Thyroid gland (tissue), 4 donors: Measurements from ENCODE around the gene OLA1.

Source experiments
- CTCF ChIP-seq, 6 experiments: fragments of 200-600 bp in 3 of 6; fragments of 450-650 bp in 3 of 6; sonication (generic) in 3 of 6; IDR thresholded peaks; one replicate each; pipeline ENCODE4 v1.5.1; 2016 to 2019; ENCODE audit warnings: antibody characterized with exemption in 6 of 6, mild to moderate bottlenecking in 2 of 6, inconsistent platforms in 1 of 6, moderate library complexity in 1 of 6
- POLR2A ChIP-seq, 2 donors: fragments of 450-650 bp; IDR thresholded peaks; one replicate each; pipeline ENCODE4 v1.6.1; 2017; ENCODE audit warnings: antibody characterized with exemption in 2 of 2, mild to moderate bottlenecking in 2 of 2, moderate library complexity in 1 of 2

GRCh38 chr2:174044556-174044955, 203.8 kb downstream of the OLA1 start:
- no peak for TF ChIP-seq CTCF (IDR thresholded peaks at IDR 0.05)
- no peak for TF ChIP-seq POLR2A (IDR thresholded peaks at IDR 0.05)
